MM.1S (cell line): ENCODE data around the gene XRN1.
"Not testable (repeated sequence)": the region's sequence is repeated elsewhere in the genome, so short reads cannot be mapped to it uniquely, and the experiment has no call there.

Experiments
- EZH2 ChIP-seq: fragments of 300-600 bp; sonication (generic); optimal IDR thresholded peaks from 2 replicates; pipeline ENCODE3; 2017; ENCODE audit warnings: low read depth, mild to moderate bottlenecking, antibody characterized with exemption, low read length, mixed read lengths
- EZH2phosphoT487 ChIP-seq: fragments of 300-600 bp; sonication (generic); IDR thresholded peaks from 2 replicates; pipeline ENCODE4 v1.6.1; 2018; ENCODE audit warnings: antibody characterized with exemption, low read length
- TF ChIP-seq, protein P1 (sequence below): fragments of 300-600 bp; sonication (generic); IDR thresholded peaks from 2 replicates; pipeline ENCODE4 v1.5.1; 2016; ENCODE audit warnings: antibody characterized with exemption, low read length, mixed read lengths

DNA sequence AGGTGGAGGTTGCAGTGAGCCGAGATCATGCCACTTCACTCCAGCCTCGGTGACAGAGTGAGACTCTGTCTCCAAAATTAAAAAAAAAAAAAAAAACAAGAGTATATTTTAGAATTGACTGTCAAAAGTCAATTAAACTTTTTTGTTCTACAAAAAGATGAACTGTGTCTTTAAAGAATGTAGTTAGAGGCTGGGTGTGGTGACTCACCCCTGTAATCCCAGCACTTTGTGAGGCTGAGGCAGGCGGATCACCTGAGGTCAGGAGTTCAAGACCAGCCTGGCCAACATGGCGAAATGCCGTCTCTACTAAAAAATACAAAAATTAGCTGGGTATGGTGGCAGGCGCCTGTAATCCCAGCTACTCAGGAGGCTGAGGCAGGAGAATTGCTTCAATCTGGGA, 78.3 kb downstream of the XRN1 start:
- TF ChIP-seq, protein P1, sequence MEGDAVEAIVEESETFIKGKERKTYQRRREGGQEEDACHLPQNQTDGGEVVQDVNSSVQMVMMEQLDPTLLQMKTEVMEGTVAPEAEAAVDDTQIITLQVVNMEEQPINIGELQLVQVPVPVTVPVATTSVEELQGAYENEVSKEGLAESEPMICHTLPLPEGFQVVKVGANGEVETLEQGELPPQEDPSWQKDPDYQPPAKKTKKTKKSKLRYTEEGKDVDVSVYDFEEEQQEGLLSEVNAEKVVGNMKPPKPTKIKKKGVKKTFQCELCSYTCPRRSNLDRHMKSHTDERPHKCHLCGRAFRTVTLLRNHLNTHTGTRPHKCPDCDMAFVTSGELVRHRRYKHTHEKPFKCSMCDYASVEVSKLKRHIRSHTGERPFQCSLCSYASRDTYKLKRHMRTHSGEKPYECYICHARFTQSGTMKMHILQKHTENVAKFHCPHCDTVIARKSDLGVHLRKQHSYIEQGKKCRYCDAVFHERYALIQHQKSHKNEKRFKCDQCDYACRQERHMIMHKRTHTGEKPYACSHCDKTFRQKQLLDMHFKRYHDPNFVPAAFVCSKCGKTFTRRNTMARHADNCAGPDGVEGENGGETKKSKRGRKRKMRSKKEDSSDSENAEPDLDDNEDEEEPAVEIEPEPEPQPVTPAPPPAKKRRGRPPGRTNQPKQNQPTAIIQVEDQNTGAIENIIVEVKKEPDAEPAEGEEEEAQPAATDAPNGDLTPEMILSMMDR, result not testable (repeated sequence)
- not testable (repeated sequence) for TF ChIP-seq EZH2, EZH2phosphoT487
